GM19193 (cell line): ENCODE measurements around the gene CERS6.

Experiments
- POLR2A ChIP-seq: IDR thresholded peaks from 4 replicates; pipeline ENCODE4 v1.6.1; 2011; ENCODE audit not compliant: insufficient read depth, insufficient read length; ENCODE audit errors: extremely low read depth

The CERS6 gene

GRCh38 chr2:168475636-168476035 is 19.6 kb downstream of the CERS6 start:
- TF ChIP-seq POLR2A, result no peak

DNA sequence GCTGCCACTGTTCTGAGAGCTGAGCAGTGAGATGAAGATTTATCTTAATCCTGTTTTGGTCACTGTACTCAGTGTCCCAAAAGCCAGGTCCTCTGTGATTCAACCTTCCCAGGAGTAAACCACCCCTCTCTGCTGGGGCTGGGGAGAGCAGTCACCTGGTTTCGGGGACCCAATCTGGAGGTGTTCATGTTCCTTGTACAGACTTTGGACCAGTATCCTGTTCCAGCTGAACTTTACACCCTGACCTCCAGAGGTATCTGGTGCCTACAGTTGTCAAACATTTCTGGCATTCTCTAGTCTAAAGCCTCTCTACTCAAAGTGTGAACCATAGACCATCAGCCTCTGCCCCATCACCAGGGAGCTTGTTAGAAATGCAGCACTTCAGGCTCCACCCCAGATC is 22.1 kb downstream of the CERS6 start:
- no peak for TF ChIP-seq POLR2A

DNA sequence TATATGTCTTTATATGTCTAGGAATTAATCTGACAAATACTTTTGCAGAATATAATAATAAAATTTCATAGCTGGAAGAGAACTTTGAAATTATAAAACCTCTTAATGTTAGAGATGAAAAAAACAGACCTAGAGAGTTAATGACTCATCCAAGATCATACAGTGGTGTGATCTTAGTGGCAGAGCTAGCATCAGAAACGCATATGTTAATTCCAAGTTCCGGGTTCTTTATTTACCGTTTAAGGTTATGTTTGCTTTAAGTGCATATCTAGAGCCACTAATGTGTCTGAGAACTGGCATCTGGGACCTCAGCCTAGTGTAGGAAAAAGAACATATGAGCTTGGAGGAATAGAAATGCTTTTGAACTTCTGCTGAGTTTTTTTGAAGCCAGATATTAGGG is 24.3 kb downstream of the CERS6 start:
- TF ChIP-seq POLR2A, result no peak

DNA sequence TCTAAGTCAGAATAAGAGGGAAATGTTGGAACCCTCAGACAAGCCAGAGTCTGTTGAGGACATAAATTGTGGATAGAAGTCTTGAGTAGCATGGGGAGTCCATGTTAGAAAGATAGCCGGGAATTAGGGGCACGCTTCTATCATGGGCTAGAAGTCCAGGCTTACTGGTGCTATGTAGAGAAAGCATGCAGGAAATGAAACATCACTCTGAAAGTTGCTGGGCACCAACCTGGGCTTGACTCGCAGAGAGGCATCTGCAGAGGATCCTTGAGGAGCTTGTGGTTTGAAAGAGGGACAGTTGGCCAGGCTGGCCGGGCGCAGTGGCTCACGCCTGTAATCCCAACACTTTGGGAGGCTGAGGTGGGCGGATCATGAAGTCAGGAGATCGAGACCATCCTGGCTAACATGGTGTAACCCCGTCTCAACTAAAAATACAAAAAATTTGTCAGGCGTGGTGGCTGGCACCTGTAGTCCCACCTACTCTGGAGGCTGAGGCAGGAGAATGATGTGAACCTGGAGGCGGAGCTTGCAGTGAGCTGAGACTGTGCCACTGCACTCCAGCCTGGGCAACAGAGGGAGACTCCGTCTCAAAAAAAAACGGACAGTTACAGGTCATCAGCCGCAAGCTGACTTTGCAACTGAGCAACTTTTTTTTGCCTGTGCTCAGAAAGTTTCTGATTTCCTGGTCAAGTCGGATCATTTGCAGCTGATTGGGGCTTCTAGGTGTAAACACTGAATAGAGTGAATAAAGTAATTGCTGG is 24.9 kb downstream of the CERS6 start:
- TF ChIP-seq POLR2A, result no peak

DNA sequence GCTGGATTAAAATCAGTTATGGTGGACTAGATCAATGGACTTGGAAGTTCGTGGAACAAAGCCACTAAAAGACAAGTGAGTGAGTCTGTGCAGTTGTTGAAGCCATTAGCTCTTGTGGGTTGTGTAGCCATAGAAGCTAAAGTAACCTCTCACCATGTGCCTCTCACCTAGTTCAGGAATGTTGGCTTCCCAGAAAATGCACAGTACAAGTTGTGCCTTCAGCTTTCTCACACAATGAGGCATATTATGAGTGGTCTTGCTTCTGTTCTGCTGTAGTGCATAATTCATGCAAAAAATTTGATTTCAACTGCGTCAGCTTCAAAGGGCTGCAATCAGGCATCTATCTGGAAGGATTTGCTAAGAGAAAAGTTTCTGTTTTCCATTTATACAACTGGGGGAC is 26.2 kb downstream of the CERS6 start:
- TF ChIP-seq POLR2A, result no peak

GRCh38 chr2:168482952-168483831 is 27.1 kb downstream of the CERS6 start:
- no peak for TF ChIP-seq POLR2A

GRCh38 chr2:168486477-168486876 is 30.4 kb downstream of the CERS6 start:
- no peak for TF ChIP-seq POLR2A

GRCh38 chr2:168490015-168490874 is 34.2 kb downstream of the CERS6 start:
- TF ChIP-seq POLR2A, result peak; percentile 35

DNA sequence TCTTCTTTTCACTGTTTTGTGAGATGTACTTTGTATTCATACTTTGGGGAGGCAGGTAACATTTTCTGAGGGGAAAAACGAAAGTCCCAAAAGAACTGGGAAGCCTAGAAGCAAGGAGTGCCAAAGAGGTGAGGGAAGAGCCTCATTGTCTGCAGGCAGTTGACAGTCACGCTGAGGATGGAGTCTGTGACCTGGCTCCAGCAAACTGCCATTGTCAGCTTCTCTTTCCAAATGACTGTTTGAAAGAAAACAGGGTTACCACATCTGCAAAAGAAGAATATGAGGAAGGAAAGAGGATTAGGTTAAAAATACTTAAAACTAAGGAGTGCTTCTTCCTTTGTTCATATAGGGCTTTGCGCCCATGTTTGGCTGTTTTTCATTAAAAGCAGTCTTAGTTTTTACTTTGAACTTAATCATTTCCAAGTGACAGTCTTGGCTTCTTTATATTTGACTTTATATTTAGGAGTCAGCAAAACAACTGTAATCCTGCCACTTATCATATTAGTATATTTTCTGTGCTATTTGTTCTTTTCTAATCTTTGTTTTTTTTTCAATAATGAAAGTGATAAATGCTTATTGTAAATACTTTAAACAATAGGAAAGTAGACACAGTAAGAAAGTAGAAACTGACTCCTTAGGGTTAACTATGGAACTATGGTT is 35.0 kb downstream of the CERS6 start:
- no peak for TF ChIP-seq POLR2A

- no peak for TF ChIP-seq POLR2A
Measured at GRCh38 chr2:168494190-168494711, 38.2 kb downstream of the CERS6 start.

DNA sequence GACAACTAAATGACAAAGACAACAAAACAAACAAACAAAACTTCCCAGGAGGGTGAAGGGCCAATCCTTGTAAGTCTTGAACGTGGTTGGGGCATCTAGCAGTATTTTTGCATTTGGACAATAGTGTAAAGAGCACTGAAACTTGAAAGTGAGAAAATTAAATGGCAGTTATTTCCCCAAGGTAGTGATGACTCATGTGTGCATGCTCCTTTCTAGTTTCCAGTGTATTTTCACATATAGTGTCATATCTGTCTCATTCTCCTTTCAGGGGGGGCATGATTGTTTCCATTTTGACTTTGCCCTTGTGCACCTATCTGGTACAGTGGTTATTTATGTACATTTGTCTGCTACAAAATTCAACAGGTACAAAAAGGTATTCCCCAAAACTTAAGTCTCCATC is 39.5 kb downstream of the CERS6 start:
- no peak for TF ChIP-seq POLR2A

DNA sequence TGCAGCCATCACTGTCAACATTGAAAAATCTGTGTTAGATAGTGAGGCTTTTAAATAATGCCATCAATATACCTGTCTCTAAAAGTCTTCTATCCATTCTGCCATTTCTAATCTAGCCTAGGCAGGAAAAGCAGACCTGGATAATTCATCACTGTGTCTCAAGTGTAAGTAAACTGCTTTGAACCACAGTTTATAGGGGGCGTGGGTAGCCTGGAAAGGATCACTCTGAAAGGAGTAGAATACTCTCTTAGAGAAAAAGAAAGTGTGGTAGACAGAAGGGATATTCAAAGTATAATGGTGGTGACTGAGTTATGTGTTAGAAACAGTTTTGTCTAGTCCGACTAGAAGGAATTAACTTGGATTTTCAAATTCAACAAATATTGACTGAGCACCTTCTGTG is 40.8 kb downstream of the CERS6 start:
- no peak for TF ChIP-seq POLR2A

- TF ChIP-seq POLR2A, result no peak
Measured at GRCh38 chr2:168499500-168499899, 43.4 kb downstream of the CERS6 start.

GRCh38 chr2:168500516-168500915 is 44.4 kb downstream of the CERS6 start:
- no peak for TF ChIP-seq POLR2A
